Adrenal gland (tissue), 5 donors: ENCODE results near the gene NDUFS2.

Experiments
- CTCF ChIP-seq, 6 experiments: fragments of 450-650 bp in 4 of 6; fragments of 200-600 bp in 2 of 6; sonication (generic) in 1 of 6; IDR thresholded peaks; 1 replicate in 5 of 6; 2 replicates in 1 of 6; pipeline versions ENCODE4 v1.5.1 to v1.8.0; 2016 to 2021; ENCODE audit warnings: antibody characterized with exemption in 6 of 6, mild to moderate bottlenecking in 2 of 6, moderate library complexity in 1 of 6
- POLR2A ChIP-seq, 2 donors: fragments of 450-650 bp; IDR thresholded peaks; one replicate each; pipeline ENCODE4 v1.6.1; 2017; ENCODE audit warnings: antibody characterized with exemption in 2 of 2, mild to moderate bottlenecking in 2 of 2, moderate library complexity in 1 of 2
- donor health status: DM: no; HTN: no; CAD: no.

- TF ChIP-seq CTCF (IDR thresholded peaks at IDR 0.05) (no peak), POLR2A (IDR thresholded peaks at IDR 0.05) (no peak)
Observed at GRCh38 chr1:161214369-161214768, 12.2 kb downstream of the NDUFS2 start.
